ENCODE data around the gene YY1. TPM values are rescaled to one million over a fixed set of nuclear protein-coding genes. Genes with fewer than 3 reads are reported as not detected.

Gene YY1
- total and polyA plus RNA-seq, 9 of the 15 experiments (the other 6 are each of a cell fraction or from before 2014, with no cell fraction given), result 20.8 to 74.2 (median 46.7) TPM

- 28% methylated on average over 11 of the region's 21 CpGs for WGBS (ENCODE audit: insufficient coverage, low coverage, missing lambda C conversion rate)
- Histone ChIP-seq H3K4me1 (replicated peaks in 1 of 2; ENCODE audit: control insufficient read depth in 2 of 2, insufficient read depth in 2 of 2, low read length in 2 of 2) (peaks cover 15 to 20% of the 10 kb centered on the region in 2 experiments; a peak in 4 of 5 replicates), H3K9ac (ENCODE audit: insufficient read depth in 1 of 2, low read depth in 2 of 2, low read length in 2 of 2) (peak overlapping the region; percentile 79 to 88), H3K36me3 (ENCODE audit: control insufficient read depth, insufficient read depth, low read length) (no peaks in the 10 kb centered on the region), H3K4me2 (ENCODE audit: insufficient read depth, low read length) (peak overlapping the region; percentile 70), H4K20me1 (replicated peaks; ENCODE audit: control insufficient read depth, insufficient read depth, low read length) (no peaks in the 10 kb centered on the region), H3K79me2 (ENCODE audit: control insufficient read depth, insufficient read depth, low read length) (no peaks in the 10 kb centered on the region), H3K27ac (ENCODE audit: extremely low read depth, low read depth, low read length) (peak overlapping the region; percentile 95), H3K9me1 (ENCODE audit: control insufficient read depth, insufficient read depth, low read length) (no peaks in the 10 kb centered on the region), H2AFZ (ENCODE audit: low read depth, low read length) (peak overlapping the region; percentile 97), H3K27me3 (ENCODE audit: control insufficient read depth in 2 of 2, insufficient read depth in 2 of 2, low read length in 2 of 2) (no peaks in the 10 kb centered on the region), H3K4me3 (0 out of 2 replicates have a peak overlapping the region, but pooled peaks have one; percentile 2), H3K9me3 (replicated peaks; ENCODE audit: control insufficient read depth, insufficient read depth, low read depth, low read length) (no peaks in the 10 kb centered on the region)
- POLR2A ChIA-PET, result interaction anchor here (0.5 to 1.8 kb wide), 5 partner anchors 40 to 177 kb away, joined by 3 to 7 read pairs (median 4); no protein-coding TSS in a partner anchor
- ATAC-seq (no peak; the same call in 2 of the 3 replicates), DNase-seq (ENCODE audit: extremely low read depth in 1 of 4, low spot score in 3 of 4) (peak in 1 of 4 experiments; percentile 18), FAIRE-seq (no peak)
- in situ Hi-C loops (cut with MboI) (no loop called here), intact Hi-C loops (cut with micrococcal nuclease) (loop anchor here (1.0 to 5.0 kb wide), 6 partner anchors 45 to 219 kb away; partner anchors contain the start of genes WDR25 and YY1)
- CTCF ChIA-PET (ENCODE audit: low intra/inter-chr PET ratio), result interaction anchor here (0.8 to 3.4 kb wide), 4 partner anchors 49 to 210 kb away, joined by 3 to 16 read pairs (median 10); no protein-coding TSS in a partner anchor
- BruUV-seq (replicated peaks), result TSS peak; percentile 80
- TF ChIP-seq ZFP36 (IDR thresholded peaks at IDR 0.05; ENCODE audit: low read depth, low read length, partially characterized antibody) (peak; percentile 15), NFRKB (IDR thresholded peaks at IDR 0.05; ENCODE audit: low read depth) (0 out of 2 replicates have a peak, but pooled peaks have one; percentile 85), TCFL5 (CRISPR knock-in tag; conservative IDR thresholded peaks at IDR 0.05) (no peak), FOXJ2 (tag; IDR thresholded peaks at IDR 0.05) (no peak), ZBTB17 (CRISPR knock-in tag; IDR thresholded peaks at IDR 0.05) (0 out of 2 replicates have a peak, but pooled peaks have one; percentile 17), MEF2D (tag; conservative IDR thresholded peaks at IDR 0.05; ENCODE audit: low read depth) (0 out of 2 replicates have a peak, but pooled peaks have one; percentile 58)
- TF ChIP-seq, protein P1, sequence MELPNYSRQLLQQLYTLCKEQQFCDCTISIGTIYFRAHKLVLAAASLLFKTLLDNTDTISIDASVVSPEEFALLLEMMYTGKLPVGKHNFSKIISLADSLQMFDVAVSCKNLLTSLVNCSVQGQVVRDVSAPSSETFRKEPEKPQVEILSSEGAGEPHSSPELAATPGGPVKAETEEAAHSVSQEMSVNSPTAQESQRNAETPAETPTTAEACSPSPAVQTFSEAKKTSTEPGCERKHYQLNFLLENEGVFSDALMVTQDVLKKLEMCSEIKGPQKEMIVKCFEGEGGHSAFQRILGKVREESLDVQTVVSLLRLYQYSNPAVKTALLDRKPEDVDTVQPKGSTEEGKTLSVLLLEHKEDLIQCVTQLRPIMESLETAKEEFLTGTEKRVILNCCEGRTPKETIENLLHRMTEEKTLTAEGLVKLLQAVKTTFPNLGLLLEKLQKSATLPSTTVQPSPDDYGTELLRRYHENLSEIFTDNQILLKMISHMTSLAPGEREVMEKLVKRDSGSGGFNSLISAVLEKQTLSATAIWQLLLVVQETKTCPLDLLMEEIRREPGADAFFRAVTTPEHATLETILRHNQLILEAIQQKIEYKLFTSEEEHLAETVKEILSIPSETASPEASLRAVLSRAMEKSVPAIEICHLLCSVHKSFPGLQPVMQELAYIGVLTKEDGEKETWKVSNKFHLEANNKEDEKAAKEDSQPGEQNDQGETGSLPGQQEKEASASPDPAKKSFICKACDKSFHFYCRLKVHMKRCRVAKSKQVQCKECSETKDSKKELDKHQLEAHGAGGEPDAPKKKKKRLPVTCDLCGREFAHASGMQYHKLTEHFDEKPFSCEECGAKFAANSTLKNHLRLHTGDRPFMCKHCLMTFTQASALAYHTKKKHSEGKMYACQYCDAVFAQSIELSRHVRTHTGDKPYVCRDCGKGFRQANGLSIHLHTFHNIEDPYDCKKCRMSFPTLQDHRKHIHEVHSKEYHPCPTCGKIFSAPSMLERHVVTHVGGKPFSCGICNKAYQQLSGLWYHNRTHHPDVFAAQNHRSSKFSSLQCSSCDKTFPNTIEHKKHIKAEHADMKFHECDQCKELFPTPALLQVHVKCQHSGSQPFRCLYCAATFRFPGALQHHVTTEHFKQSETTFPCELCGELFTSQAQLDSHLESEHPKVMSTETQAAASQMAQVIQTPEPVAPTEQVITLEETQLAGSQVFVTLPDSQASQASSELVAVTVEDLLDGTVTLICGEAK (IDR thresholded peaks at IDR 0.05), result 0 out of 2 replicates have a peak, but pooled peaks have one; percentile 11
- TF ChIP-seq, protein P1 (CRISPR knock-in tag; IDR thresholded peaks at IDR 0.05), result no peak
- TF ChIP-seq, protein P2, sequence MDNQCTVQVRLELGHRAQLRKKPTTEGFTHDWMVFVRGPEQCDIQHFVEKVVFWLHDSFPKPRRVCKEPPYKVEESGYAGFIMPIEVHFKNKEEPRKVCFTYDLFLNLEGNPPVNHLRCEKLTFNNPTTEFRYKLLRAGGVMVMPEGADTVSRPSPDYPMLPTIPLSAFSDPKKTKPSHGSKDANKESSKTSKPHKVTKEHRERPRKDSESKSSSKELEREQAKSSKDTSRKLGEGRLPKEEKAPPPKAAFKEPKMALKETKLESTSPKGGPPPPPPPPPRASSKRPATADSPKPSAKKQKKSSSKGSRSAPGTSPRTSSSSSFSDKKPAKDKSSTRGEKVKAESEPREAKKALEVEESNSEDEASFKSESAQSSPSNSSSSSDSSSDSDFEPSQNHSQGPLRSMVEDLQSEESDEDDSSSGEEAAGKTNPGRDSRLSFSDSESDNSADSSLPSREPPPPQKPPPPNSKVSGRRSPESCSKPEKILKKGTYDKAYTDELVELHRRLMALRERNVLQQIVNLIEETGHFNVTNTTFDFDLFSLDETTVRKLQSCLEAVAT (IDR thresholded peaks at IDR 0.05), result peak in 1 of 2 experiments; percentile 75; a peak in 2 of 4 replicates
- TF ChIP-seq, protein P3, sequence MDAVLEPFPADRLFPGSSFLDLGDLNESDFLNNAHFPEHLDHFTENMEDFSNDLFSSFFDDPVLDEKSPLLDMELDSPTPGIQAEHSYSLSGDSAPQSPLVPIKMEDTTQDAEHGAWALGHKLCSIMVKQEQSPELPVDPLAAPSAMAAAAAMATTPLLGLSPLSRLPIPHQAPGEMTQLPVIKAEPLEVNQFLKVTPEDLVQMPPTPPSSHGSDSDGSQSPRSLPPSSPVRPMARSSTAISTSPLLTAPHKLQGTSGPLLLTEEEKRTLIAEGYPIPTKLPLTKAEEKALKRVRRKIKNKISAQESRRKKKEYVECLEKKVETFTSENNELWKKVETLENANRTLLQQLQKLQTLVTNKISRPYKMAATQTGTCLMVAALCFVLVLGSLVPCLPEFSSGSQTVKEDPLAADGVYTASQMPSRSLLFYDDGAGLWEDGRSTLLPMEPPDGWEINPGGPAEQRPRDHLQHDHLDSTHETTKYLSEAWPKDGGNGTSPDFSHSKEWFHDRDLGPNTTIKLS (IDR thresholded peaks at IDR 0.05; ENCODE audit: borderline replicate concordance, low read depth), result peak; percentile 13; the same call in 1 of the 2 replicates
Measured at GRCh38 chr14:100192250-100192671, 46.7 kb upstream of the YY1 start.
